ENCODE measurements around the gene ANKRD11. TPM values are rescaled to one million over a fixed set of nuclear protein-coding genes. Genes with fewer than 3 reads are reported as not detected.

ANKRD11 gene
- total RNA-seq, 1 experiment from 2014 or later: 99.4 TPM

- H3K36me3 ChIP-seq (ENCODE audit: control insufficient read depth, insufficient read depth, low read length): no peaks in the 10 kb centered on the region
Observed at GRCh38 chr16:89319886-89320781, 170.2 kb downstream of the ANKRD11 start.

DNA sequence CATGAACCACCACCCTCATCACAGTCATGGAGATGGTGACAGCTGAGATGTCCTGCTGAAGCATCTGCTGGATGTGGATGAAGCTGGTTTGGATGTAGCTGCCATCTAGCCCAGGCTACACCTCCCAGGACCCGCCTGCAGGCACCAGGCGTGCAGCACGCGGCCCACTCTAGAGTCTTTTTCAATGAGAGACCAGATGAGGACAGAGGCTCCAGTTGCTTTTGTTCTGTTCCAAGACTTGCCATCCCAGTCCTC lies 170.8 kb downstream of the ANKRD11 start:
- ATAC-seq (no peak), DNase-seq (ENCODE audit: low read depth, low spot score) (no peak)
- CTCF ChIA-PET: no interaction called here
- intact Hi-C loops (cut with micrococcal nuclease; ENCODE audit: unreplicated experiment) (no loop called here), in situ Hi-C loops (cut with HindIII; ENCODE audit: low pct_unique_long_range_greater_than_20kb, low sequenced_read_pairs) (no loop called here)
- POLR2A ChIA-PET: no interaction called here
- Histone ChIP-seq H3K27me3 (ENCODE audit: control insufficient read depth, insufficient read depth, low read length) (no peaks in the 10 kb centered on the region), H3K9me3 (ENCODE audit: control insufficient read depth, insufficient read depth, low read depth, low read length) (no peaks in the 10 kb centered on the region), H3K4me3 (ENCODE audit: low read depth in 2 of 2, low read length in 2 of 2) (peak overlapping the region in 1 of 2 experiments; percentile 42; a peak in 1 of 4 replicates), H3K36me3 (ENCODE audit: control insufficient read depth, insufficient read depth, low read length) (no peaks in the 10 kb centered on the region), H3K27ac (ENCODE audit: low read length) (peak overlapping the region; percentile 86), H3K4me1 (ENCODE audit: control insufficient read depth, insufficient read depth, low read length) (peaks cover 93% of the 10 kb centered on the region)
- no TSS peak for BruUV-seq (replicated peaks)
- TF ChIP-seq SIN3A (IDR thresholded peaks at IDR 0.05; ENCODE audit: borderline replicate concordance, insufficient read depth, low read depth, low read length) (no peak), REST (IDR thresholded peaks at IDR 0.05; ENCODE audit: insufficient read depth in 1 of 2, low read depth in 2 of 2, low read length in 1 of 2) (no peak), POLR2AphosphoS5 (IDR thresholded peaks at IDR 0.05; ENCODE audit: low read depth, low read length) (no peak)
- TF ChIP-seq, protein P1, sequence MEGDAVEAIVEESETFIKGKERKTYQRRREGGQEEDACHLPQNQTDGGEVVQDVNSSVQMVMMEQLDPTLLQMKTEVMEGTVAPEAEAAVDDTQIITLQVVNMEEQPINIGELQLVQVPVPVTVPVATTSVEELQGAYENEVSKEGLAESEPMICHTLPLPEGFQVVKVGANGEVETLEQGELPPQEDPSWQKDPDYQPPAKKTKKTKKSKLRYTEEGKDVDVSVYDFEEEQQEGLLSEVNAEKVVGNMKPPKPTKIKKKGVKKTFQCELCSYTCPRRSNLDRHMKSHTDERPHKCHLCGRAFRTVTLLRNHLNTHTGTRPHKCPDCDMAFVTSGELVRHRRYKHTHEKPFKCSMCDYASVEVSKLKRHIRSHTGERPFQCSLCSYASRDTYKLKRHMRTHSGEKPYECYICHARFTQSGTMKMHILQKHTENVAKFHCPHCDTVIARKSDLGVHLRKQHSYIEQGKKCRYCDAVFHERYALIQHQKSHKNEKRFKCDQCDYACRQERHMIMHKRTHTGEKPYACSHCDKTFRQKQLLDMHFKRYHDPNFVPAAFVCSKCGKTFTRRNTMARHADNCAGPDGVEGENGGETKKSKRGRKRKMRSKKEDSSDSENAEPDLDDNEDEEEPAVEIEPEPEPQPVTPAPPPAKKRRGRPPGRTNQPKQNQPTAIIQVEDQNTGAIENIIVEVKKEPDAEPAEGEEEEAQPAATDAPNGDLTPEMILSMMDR (IDR thresholded peaks at IDR 0.05): no peak

More at GRCh38 chr16:89319886-89320781, 170.2 kb downstream of the ANKRD11 start:
- Histone ChIP-seq H3K4me3 (ENCODE audit: low read depth in 2 of 2, low read length in 2 of 2) (peak overlapping the region; percentile 14 to 42), H3K4me1 (ENCODE audit: control insufficient read depth, insufficient read depth, low read length) (peaks cover 93% of the 10 kb centered on the region), H3K9me3 (ENCODE audit: control insufficient read depth, insufficient read depth, low read depth, low read length) (no peaks in the 10 kb centered on the region), H3K27ac (ENCODE audit: low read length) (peak overlapping the region; percentile 86), H3K27me3 (ENCODE audit: control insufficient read depth, insufficient read depth, low read length) (no peaks in the 10 kb centered on the region)
- TF ChIP-seq REST (IDR thresholded peaks at IDR 0.05; ENCODE audit: insufficient read depth in 1 of 2, low read depth in 2 of 2, low read length in 1 of 2): no peak
- BruUV-seq (replicated peaks): no TSS peak
- CTCF ChIA-PET: no interaction called here
- peak; percentile 26 for ATAC-seq
- POLR2A ChIA-PET: interaction anchor here (0.6 kb wide), 2 partner anchors 18 to 169 kb away, joined by 6 to 7 read pairs; no protein-coding TSS in a partner anchor
- no peak for DNase-seq (ENCODE audit: low read depth, low spot score)
- intact Hi-C loops (cut with micrococcal nuclease; ENCODE audit: unreplicated experiment): no loop called here
- in situ Hi-C loops (cut with HindIII; ENCODE audit: low pct_unique_long_range_greater_than_20kb, low sequenced_read_pairs): no loop called here

All from Panc1 (cell line).